MM.1S (cell line): ENCODE results near the gene VNN1.

Experiments used
- DNase-seq: peaks from one replicate; pipeline ENCODE4 v3.0.0-alpha.2; 2015
- H2AFZ ChIP-seq: fragments of 300-600 bp; sonication (generic); 2 replicates; pipeline ENCODE4 v1.6.0; 2016; ENCODE audit warnings: antibody characterized with exemption, low read length
- H3F3A ChIP-seq: fragments of 300-600 bp; sonication (generic); 2 replicates; pipeline ENCODE4 v1.6.1; 2016; ENCODE audit warnings: mild to moderate bottlenecking, antibody characterized with exemption, low read length, moderate library complexity, mixed read lengths; ENCODE audit not compliant: insufficient read depth
- H3K27ac ChIP-seq: fragments of 300-600 bp; sonication (generic); 2 replicates; pipeline ENCODE4 v1.5.1; 2016; ENCODE audit warnings: mild to moderate bottlenecking, low read length
- H3K27me3 ChIP-seq: fragments of 300-600 bp; sonication (generic); replicated peaks from 2 replicates; pipeline ENCODE4 v1.6.0; 2016; ENCODE audit warnings: low read length; ENCODE audit not compliant: insufficient read depth
- H3K36me3 ChIP-seq: fragments of 300-600 bp; sonication (generic); replicated peaks from 2 replicates; pipeline ENCODE4 v1.6.1; 2016; ENCODE audit warnings: mild to moderate bottlenecking, low read length, mixed read lengths; ENCODE audit not compliant: insufficient read depth
- H3K4me1 ChIP-seq: fragments of 300-600 bp; sonication (generic); 2 replicates; pipeline ENCODE4 v1.6.1; 2016; ENCODE audit warnings: low read length, mixed read lengths
- H3K4me2 ChIP-seq: fragments of 300-600 bp; sonication (generic); 2 replicates; pipeline ENCODE4 v1.6.0; 2016; ENCODE audit warnings: low read depth, low read length
- H3K4me3 ChIP-seq: fragments of 300-600 bp; sonication (generic); 2 replicates; pipeline ENCODE4 v1.5.1; 2016; ENCODE audit warnings: low read length, mixed read lengths
- H3K79me2 ChIP-seq: fragments of 300-600 bp; sonication (generic); 2 replicates; pipeline ENCODE4 v1.6.1; 2016; ENCODE audit warnings: mixed run types, low read length, mixed read lengths
- H3K9ac ChIP-seq: fragments of 300-600 bp; sonication (generic); 2 replicates; pipeline ENCODE4 v1.6.1; 2016; ENCODE audit warnings: low read length, mixed read lengths
- H3K9me2 ChIP-seq: fragments of 300-600 bp; sonication (generic); replicated peaks from 2 replicates; pipeline ENCODE4 v1.6.1; 2016; ENCODE audit warnings: mild to moderate bottlenecking, low read length, mixed read lengths; ENCODE audit not compliant: insufficient read depth
- H3K9me3 ChIP-seq: fragments of 300-600 bp; sonication (generic); replicated peaks from 2 replicates; pipeline ENCODE4 v1.6.1; 2016; ENCODE audit warnings: mild to moderate bottlenecking, low read length, mixed read lengths; ENCODE audit not compliant: insufficient read depth
- H4K20me1 ChIP-seq: fragments of 300-600 bp; sonication (generic); 2 replicates; pipeline ENCODE4 v1.6.1; 2016; ENCODE audit warnings: mild to moderate bottlenecking, low read length, moderate library complexity, mixed read lengths; ENCODE audit not compliant: insufficient read depth
- EZH2 ChIP-seq: fragments of 300-600 bp; sonication (generic); optimal IDR thresholded peaks from 2 replicates; pipeline ENCODE3; 2017; ENCODE audit warnings: low read depth, mild to moderate bottlenecking, antibody characterized with exemption, low read length, mixed read lengths
- EZH2phosphoT487 ChIP-seq: fragments of 300-600 bp; sonication (generic); IDR thresholded peaks from 2 replicates; pipeline ENCODE4 v1.6.1; 2018; ENCODE audit warnings: antibody characterized with exemption, low read length
- TF ChIP-seq, protein P1 (sequence below): fragments of 300-600 bp; sonication (generic); IDR thresholded peaks from 2 replicates; pipeline ENCODE4 v1.5.1; 2016; ENCODE audit warnings: antibody characterized with exemption, low read length, mixed read lengths

The VNN1 gene

DNA sequence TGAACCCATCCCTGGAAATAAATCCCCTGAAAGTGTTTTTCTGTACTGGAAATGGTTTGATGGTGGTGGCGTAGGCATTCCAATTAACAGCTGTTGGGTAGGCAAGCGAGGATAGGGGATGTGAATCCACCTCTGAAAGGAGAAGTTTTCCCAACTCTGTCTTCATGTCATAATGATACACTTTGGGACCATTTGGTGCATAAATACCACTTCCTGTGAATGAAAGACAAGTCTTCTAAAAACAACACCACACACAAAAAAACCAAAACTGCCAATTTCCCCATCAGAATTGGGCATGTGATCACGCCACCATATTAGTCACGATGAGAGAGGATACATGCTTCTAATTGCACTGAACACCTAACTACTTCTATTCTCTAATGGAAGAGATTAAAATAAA lies 37.5 kb upstream of the VNN1 start:
- no peaks in the 10 kb centered on the region for H3K4me1 ChIP-seq
- no peaks in the 10 kb centered on the region for H3K27me3 ChIP-seq
- H3K9me2 ChIP-seq: no peaks in the 10 kb centered on the region
- H3F3A ChIP-seq: no peaks in the 10 kb centered on the region
- no peaks in the 10 kb centered on the region for H3K36me3 ChIP-seq
- H4K20me1 ChIP-seq: no peaks in the 10 kb centered on the region
- H3K9me3 ChIP-seq: no peaks in the 10 kb centered on the region
- H2AFZ ChIP-seq: no peak overlapping the region
- no peak overlapping the region for H3K4me2 ChIP-seq
- H3K4me3 ChIP-seq: no peak overlapping the region
- no peak overlapping the region for H3K9ac ChIP-seq
- no peak for DNase-seq
- H3K27ac ChIP-seq: no peak overlapping the region
- H3K79me2 ChIP-seq: no peaks in the 10 kb centered on the region
- TF ChIP-seq, protein P1, sequence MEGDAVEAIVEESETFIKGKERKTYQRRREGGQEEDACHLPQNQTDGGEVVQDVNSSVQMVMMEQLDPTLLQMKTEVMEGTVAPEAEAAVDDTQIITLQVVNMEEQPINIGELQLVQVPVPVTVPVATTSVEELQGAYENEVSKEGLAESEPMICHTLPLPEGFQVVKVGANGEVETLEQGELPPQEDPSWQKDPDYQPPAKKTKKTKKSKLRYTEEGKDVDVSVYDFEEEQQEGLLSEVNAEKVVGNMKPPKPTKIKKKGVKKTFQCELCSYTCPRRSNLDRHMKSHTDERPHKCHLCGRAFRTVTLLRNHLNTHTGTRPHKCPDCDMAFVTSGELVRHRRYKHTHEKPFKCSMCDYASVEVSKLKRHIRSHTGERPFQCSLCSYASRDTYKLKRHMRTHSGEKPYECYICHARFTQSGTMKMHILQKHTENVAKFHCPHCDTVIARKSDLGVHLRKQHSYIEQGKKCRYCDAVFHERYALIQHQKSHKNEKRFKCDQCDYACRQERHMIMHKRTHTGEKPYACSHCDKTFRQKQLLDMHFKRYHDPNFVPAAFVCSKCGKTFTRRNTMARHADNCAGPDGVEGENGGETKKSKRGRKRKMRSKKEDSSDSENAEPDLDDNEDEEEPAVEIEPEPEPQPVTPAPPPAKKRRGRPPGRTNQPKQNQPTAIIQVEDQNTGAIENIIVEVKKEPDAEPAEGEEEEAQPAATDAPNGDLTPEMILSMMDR: no peak
- TF ChIP-seq EZH2: no peak
- no peak for TF ChIP-seq EZH2phosphoT487

DNA sequence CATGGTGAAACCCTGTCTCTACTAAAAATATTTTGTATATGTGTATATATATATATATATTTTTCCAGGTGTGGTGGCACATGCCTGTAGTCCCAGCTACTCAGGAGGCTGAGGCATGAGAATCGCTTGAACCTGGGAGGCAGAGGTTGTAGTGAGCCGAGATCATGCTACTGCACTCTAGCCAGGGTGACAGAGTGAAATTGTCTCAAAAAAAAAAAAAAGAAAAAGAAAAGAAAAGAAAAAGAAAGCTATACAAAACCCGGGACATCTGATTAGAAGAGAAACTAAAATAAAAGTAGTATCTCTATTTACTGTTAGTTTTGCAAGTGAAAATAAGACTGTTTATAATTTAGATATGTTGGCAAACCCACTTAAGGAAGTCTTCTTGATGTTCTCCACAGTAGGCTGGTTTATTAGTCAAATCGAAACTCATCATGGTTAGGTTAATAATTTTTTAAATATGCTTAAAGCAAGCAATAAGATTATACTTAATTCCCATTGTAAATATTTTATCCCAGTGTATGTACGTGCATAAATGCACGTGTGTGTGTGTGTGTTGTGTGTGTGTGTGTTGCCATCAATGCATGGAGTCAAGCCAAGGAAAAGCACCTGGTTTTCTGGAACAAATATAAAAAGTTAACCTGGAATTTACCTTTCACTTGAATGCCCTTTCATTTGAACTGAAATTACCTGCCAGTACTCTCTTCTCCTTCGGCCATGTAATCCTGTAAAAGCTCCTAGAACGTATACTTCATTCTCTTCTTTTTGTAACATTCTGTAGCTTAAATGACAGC lies 36.8 kb upstream of the VNN1 start:
- Histone ChIP-seq H3K4me1 (no peaks in the 10 kb centered on the region), H3K9me3 (no peaks in the 10 kb centered on the region), H3K27ac (no peak overlapping the region), H3K27me3 (no peaks in the 10 kb centered on the region), H3K4me2 (no peak overlapping the region), H3F3A (no peaks in the 10 kb centered on the region), H3K4me3 (no peak overlapping the region), H3K79me2 (no peaks in the 10 kb centered on the region), H2AFZ (no peak overlapping the region), H3K36me3 (no peaks in the 10 kb centered on the region), H3K9me2 (no peaks in the 10 kb centered on the region), H3K9ac (no peak overlapping the region), H4K20me1 (no peaks in the 10 kb centered on the region)
- TF ChIP-seq EZH2phosphoT487 (no peak), EZH2 (no peak)
- TF ChIP-seq, protein P1: no peak
- DNase-seq: no peak

DNA sequence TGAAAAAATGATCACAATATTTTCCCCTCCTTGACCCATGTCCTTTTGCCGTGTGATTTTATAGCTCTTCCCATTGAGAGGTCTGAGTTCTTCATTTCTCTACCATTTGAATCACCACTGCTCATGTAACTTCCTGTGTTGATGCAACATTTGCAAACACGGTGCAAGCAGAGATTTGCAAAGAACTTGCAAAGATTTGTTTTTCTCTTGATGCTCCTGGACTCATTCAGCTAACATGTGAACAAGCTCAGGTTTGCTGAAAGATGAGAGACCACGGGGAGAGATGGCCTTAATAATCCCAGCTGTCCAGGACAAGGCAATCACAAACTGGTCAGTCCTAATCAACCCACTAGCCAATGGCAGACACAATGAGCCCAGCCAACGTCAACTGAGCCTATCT lies 35.3 kb upstream of the VNN1 start:
- Histone ChIP-seq H3K36me3 (no peaks in the 10 kb centered on the region), H3K27me3 (no peaks in the 10 kb centered on the region), H3K27ac (no peak overlapping the region), H3K4me1 (no peaks in the 10 kb centered on the region), H3K4me2 (no peak overlapping the region), H2AFZ (no peak overlapping the region), H3K79me2 (no peaks in the 10 kb centered on the region), H3K9me2 (no peaks in the 10 kb centered on the region), H3K9ac (no peak overlapping the region), H3F3A (no peaks in the 10 kb centered on the region), H4K20me1 (no peaks in the 10 kb centered on the region), H3K9me3 (no peaks in the 10 kb centered on the region), H3K4me3 (no peak overlapping the region)
- TF ChIP-seq EZH2phosphoT487: no peak
- TF ChIP-seq EZH2: no peak
- TF ChIP-seq, protein P1: no peak
- no peak for DNase-seq
